H9 (cell line): ENCODE results near the gene DHRS1. TPM values are rescaled to one million over a fixed set of nuclear protein-coding genes. Genes with fewer than 3 reads are reported as not detected.

Source experiments
- DNase-seq: peaks from one replicate; pipeline ENCODE4 v3.0.0-alpha.2; 2017
- H2AFZ ChIP-seq: one replicate; pipeline ENCODE4 v1.6.1; 2013; ENCODE audit warnings: mild to moderate bottlenecking, low read length, control low read depth, moderate library complexity
- H2AK5ac ChIP-seq: 2 replicates; pipeline ENCODE4 v1.6.1; 2013; ENCODE audit warnings: low read length, control low read depth, mixed read lengths; ENCODE audit not compliant: insufficient read length
- H2BK120ac ChIP-seq: one replicate; pipeline ENCODE4 v1.6.1; 2013; ENCODE audit warnings: low read depth, mild to moderate bottlenecking, low read length, control low read depth, inconsistent platforms; ENCODE audit not compliant: poor library complexity, severe bottlenecking
- H2BK12ac ChIP-seq: 2 replicates; pipeline ENCODE4 v1.6.1; 2013; ENCODE audit warnings: low read length, control low read depth, mixed read lengths, low read depth; ENCODE audit not compliant: insufficient read length
- H2BK15ac ChIP-seq: 2 replicates; pipeline ENCODE4 v1.6.1; 2013; ENCODE audit warnings: low read depth, low read length, control low read depth
- H2BK20ac ChIP-seq: one replicate; pipeline ENCODE4 v1.6.1; 2013; ENCODE audit warnings: low read depth, mild to moderate bottlenecking, low read length, control low read depth, inconsistent platforms; ENCODE audit not compliant: poor library complexity, severe bottlenecking
- H2BK5ac ChIP-seq: 2 replicates; pipeline ENCODE4 v1.6.1; 2013; ENCODE audit warnings: low read length, control low read depth, mixed read lengths; ENCODE audit not compliant: insufficient read length
- H3K14ac ChIP-seq: 2 replicates; pipeline ENCODE4 v1.6.1; 2013; ENCODE audit warnings: low read length, control low read depth; ENCODE audit not compliant: insufficient read depth
- H3K18ac ChIP-seq: 2 replicates; pipeline ENCODE4 v1.6.1; 2013; ENCODE audit warnings: low read depth, mild to moderate bottlenecking, mixed read lengths, low read length, control low read depth; ENCODE audit not compliant: insufficient read length
- H3K23ac ChIP-seq: 2 replicates; pipeline ENCODE4 v1.6.1; 2013; ENCODE audit warnings: low read length, control low read depth, mixed read lengths, low read depth; ENCODE audit not compliant: insufficient read length
- H3K23me2 ChIP-seq: 2 replicates; pipeline ENCODE4 v1.6.1; 2013; ENCODE audit warnings: low read depth, mild to moderate bottlenecking, mixed read lengths, low read length, control low read depth; ENCODE audit not compliant: insufficient read length, poor library complexity, severe bottlenecking
- H3K27ac ChIP-seq: 2 replicates; pipeline ENCODE4 v1.5.1; 2013; ENCODE audit warnings: low read length, control low read depth, mixed read lengths, low read depth; ENCODE audit not compliant: insufficient read length
- H3K27me3 ChIP-seq: 2 replicates; pipeline ENCODE4 v1.6.1; 2013; ENCODE audit warnings: low read length, control low read depth, inconsistent platforms; ENCODE audit not compliant: insufficient read depth
- H3K4ac ChIP-seq: 2 replicates; pipeline ENCODE4 v1.6.1; 2013; ENCODE audit warnings: low read depth, mild to moderate bottlenecking, control low read depth, inconsistent platforms, low read length, moderate library complexity
- H3K4me1 ChIP-seq: 2 replicates; pipeline ENCODE4 v1.6.1; 2013; ENCODE audit warnings: low read length, control low read depth, inconsistent platforms; ENCODE audit not compliant: insufficient read depth
- H3K4me2 ChIP-seq: 2 replicates; pipeline ENCODE4 v1.6.1; 2013; ENCODE audit warnings: low read length, control low read depth, mixed read lengths; ENCODE audit not compliant: insufficient read length, insufficient read depth
- H3K56ac ChIP-seq: 2 replicates; pipeline ENCODE4 v1.6.1; 2013; ENCODE audit warnings: low read depth, mild to moderate bottlenecking, mixed read lengths, low read length, control low read depth; ENCODE audit not compliant: insufficient read length
- H3K79me1 ChIP-seq: 2 replicates; pipeline ENCODE4 v1.6.1; 2013; ENCODE audit warnings: low read depth, mild to moderate bottlenecking, moderate library complexity, low read length, control low read depth, inconsistent platforms; ENCODE audit not compliant: insufficient read depth, poor library complexity, severe bottlenecking
- H3K79me2 ChIP-seq: 2 replicates; pipeline ENCODE4 v1.6.1; 2013; ENCODE audit warnings: low read length, control low read depth, inconsistent platforms; ENCODE audit not compliant: insufficient read depth
- H3K9ac ChIP-seq: 2 replicates; pipeline ENCODE4 v1.6.1; 2013; ENCODE audit warnings: low read length, control low read depth, mixed read lengths; ENCODE audit not compliant: insufficient read length; ENCODE audit errors: extremely low read depth
- H3K9me3 ChIP-seq: one replicate; pipeline ENCODE4 v1.6.1; 2013; ENCODE audit warnings: low read depth, low read length, inconsistent platforms; ENCODE audit not compliant: control insufficient read depth
- H3T11ph ChIP-seq: one replicate; pipeline ENCODE4 v1.6.1; 2013; ENCODE audit warnings: mild to moderate bottlenecking, low read length, control low read depth, inconsistent platforms
- H4K20me1 ChIP-seq: one replicate; pipeline ENCODE4 v1.6.1; 2013; ENCODE audit not compliant: control insufficient read depth, insufficient read length, insufficient read depth
- H4K5ac ChIP-seq: 2 replicates; pipeline ENCODE4 v1.6.1; 2013; ENCODE audit warnings: low read depth, mild to moderate bottlenecking, mixed read lengths, low read length, control low read depth; ENCODE audit not compliant: insufficient read length
- H4K8ac ChIP-seq: replicated peaks from 2 replicates; pipeline ENCODE4 v1.6.1; 2013; ENCODE audit warnings: low read length, control low read depth, mixed read lengths, low read depth; ENCODE audit not compliant: insufficient read length
- H4K91ac ChIP-seq: 2 replicates; pipeline ENCODE4 v1.6.1; 2013; ENCODE audit warnings: low read depth, mild to moderate bottlenecking, moderate library complexity, mixed read lengths, low read length, control low read depth; ENCODE audit not compliant: insufficient read length
- H3K27ac Mint-ChIP-seq, 3 experiments: 2 replicates in 2 of 3; 3 replicates in 1 of 3; pipeline ENCODE4 v1.8.0; 2020 to 2021; ENCODE audit warnings: mixed read lengths in 3 of 3, mild to moderate bottlenecking in 1 of 3, moderate library complexity in 1 of 3
- H3K27me3 Mint-ChIP-seq: 2 replicates; pipeline ENCODE4 v1.8.0; 2021; ENCODE audit warnings: low read depth, mild to moderate bottlenecking, moderate library complexity, mixed read lengths
- H3K36me3 Mint-ChIP-seq, 3 experiments: 2 replicates in 2 of 3; 3 replicates in 1 of 3; pipeline ENCODE4 v1.8.0; 2020 to 2021; ENCODE audit warnings: low read depth in 3 of 3, mixed read lengths in 3 of 3; ENCODE audit not compliant: insufficient read depth in 1 of 3
- H3K4me1 Mint-ChIP-seq, 2 experiments: 2 replicates each; pipeline ENCODE4 v1.8.0; 2020; ENCODE audit warnings: mixed read lengths in 2 of 2
- H3K4me3 Mint-ChIP-seq, 2 experiments: 2 replicates in 1 of 2; 3 replicates in 1 of 2; pipeline ENCODE4 v1.8.0; 2020 to 2021; ENCODE audit warnings: mild to moderate bottlenecking in 2 of 2, mixed read lengths in 2 of 2, moderate library complexity in 1 of 2
- H3K9me3 Mint-ChIP-seq, 2 experiments: 2 replicates in 1 of 2; 3 replicates in 1 of 2; pipeline ENCODE4 v1.8.0; 2020; ENCODE audit warnings: mild to moderate bottlenecking in 2 of 2, mixed read lengths in 2 of 2, moderate library complexity in 1 of 2
- CTCF ChIP-seq: fragments of 200-600 bp; sonication (generic); conservative IDR thresholded peaks from 3 replicates; pipeline ENCODE4 v1.8.0; 2021; ENCODE audit warnings: antibody characterized with exemption, mild to moderate bottlenecking
- WGBS: extraction: QIAGEN DNeasy Blood & Tissue Kit; methylation state at CpG from one replicate; pipeline ENCODE4 v1.1.7; 2013; ENCODE audit warnings: missing lambda C conversion rate, low lambda C conversion rate, mixed read lengths; ENCODE audit not compliant: insufficient read length; ENCODE audit errors: extremely low coverage; 5-methylcytosine and 5-hydroxymethylcytosine counted together
- total RNA-seq: library from RNA; stranded (reverse); gene quantifications from 2 replicates; pipeline ENCODE4 v1.2.1, GENCODE V29; 2021

DHRS1 gene
- total RNA-seq, 1 experiment from 2014 or later = 19.1 TPM

DNA sequence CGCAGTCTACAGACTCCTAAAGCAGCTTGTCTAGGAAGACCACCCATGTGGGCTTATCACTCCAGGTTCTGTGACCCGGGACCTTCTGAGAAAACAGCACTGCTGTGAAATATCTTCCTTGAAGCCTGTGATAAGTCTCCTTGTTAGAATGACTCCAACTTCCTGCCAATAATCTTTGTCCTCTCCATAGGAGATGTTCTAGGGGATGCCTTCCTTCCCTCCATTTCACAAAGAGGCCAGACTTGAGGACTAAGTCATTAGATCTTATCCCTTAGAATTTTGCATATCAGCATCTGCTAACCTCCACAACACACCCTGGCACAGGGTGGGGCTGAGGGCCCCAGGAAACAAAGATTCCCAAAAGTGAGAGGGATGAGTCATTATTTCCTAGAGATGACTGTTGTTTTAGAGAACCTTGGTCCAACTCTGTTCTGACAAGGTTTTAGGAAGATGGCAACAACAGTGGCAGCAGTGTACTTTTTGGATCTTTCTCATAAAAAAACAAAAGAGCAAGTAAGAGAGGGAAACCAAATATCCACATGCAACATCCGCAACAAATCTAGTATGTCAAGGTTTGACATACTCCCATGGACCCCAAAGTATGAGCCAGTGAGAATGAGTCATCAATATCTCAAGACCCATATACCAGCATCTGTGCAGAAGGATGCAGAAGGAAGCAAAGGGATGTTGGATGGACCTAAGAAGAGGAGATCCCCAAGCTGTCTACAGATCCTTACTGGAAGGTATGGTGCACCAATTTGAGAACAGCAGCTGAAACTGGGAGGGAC is 17.8 kb upstream of the DHRS1 start:
- Histone ChIP-seq H3K9ac (no peak overlapping the region), H2BK5ac (no peak overlapping the region), H4K20me1 (no peaks in the 10 kb centered on the region), H4K91ac (no peak overlapping the region), H3K56ac (no peak overlapping the region), H3K79me1 (no peaks in the 10 kb centered on the region), H3K79me2 (no peaks in the 10 kb centered on the region), H3K27me3 (peaks cover 2% of the 10 kb centered on the region; the same call in 1 of the 2 replicates), H2BK12ac (no peak overlapping the region), H4K8ac (no peak overlapping the region), H3T11ph (no peak overlapping the region), H3K23me2 (no peaks in the 10 kb centered on the region), H2AFZ (no peak overlapping the region), H3K4ac (no peak overlapping the region), H3K4me1 (no peaks in the 10 kb centered on the region), H4K5ac (no peak overlapping the region), H2BK15ac (no peak overlapping the region), H3K23ac (no peak overlapping the region), H3K9me3 (no peaks in the 10 kb centered on the region), H3K27ac (no peak overlapping the region), H3K4me2 (no peak overlapping the region), H2BK120ac (no peak overlapping the region), H2AK5ac (no peak overlapping the region), H3K14ac (no peak overlapping the region), H2BK20ac (no peak overlapping the region), H3K18ac (no peak overlapping the region)
- Mint-ChIP-seq H3K9me3 (no peaks in the 10 kb centered on the region), H3K27me3 (peaks cover 52% of the 10 kb centered on the region), H3K27ac (no peak overlapping the region; a peak in 1 of 7 replicates), H3K36me3 (peaks cover 0 to 4% (median 0%) of the 10 kb centered on the region in 3 experiments; a peak in 1 of 7 replicates), H3K4me3 (no peak overlapping the region), H3K4me1 (no peaks in the 10 kb centered on the region)
- TF ChIP-seq CTCF = no peak
- WGBS = no CpG with 5 or more reads among the region's 3 CpGs
- no peak for DNase-seq
